ENCODE data around the gene ST3GAL4.

ST3GAL4 gene

GRCh38 chr11:126430581-126431335, 75.3 kb downstream of the ST3GAL4 start:
- DNase-seq = no peak

GRCh38 chr11:126431401-126432064, 76.0 kb downstream of the ST3GAL4 start:
- no peak for DNase-seq

GRCh38 chr11:126432065-126432461, 76.6 kb downstream of the ST3GAL4 start:
- no peak for DNase-seq

- DNase-seq = no peak
Observed at GRCh38 chr11:126432525-126432924, 77.0 kb downstream of the ST3GAL4 start.

GRCh38 chr11:126433244-126433846, 77.9 kb downstream of the ST3GAL4 start:
- no peak for DNase-seq

- DNase-seq = no peak
Observed at GRCh38 chr11:126433989-126434949, 78.8 kb downstream of the ST3GAL4 start.

GRCh38 chr11:126434950-126435335, 79.5 kb downstream of the ST3GAL4 start:
- no peak for DNase-seq

- no peak for DNase-seq
Observed at GRCh38 chr11:126436209-126436755, 80.8 kb downstream of the ST3GAL4 start.

GRCh38 chr11:126437731-126438130, 82.2 kb downstream of the ST3GAL4 start:
- DNase-seq = no peak

- DNase-seq = no peak
Observed at GRCh38 chr11:126438272-126438671, 82.8 kb downstream of the ST3GAL4 start.

GRCh38 chr11:126438691-126439090, 83.2 kb downstream of the ST3GAL4 start:
- no peak for DNase-seq

GRCh38 chr11:126440276-126440675, 84.8 kb downstream of the ST3GAL4 start:
- no peak for DNase-seq

GRCh38 chr11:126440792-126441514, 85.5 kb downstream of the ST3GAL4 start:
- peak; percentile 70 for DNase-seq

GRCh38 chr11:126443120-126443519, 87.6 kb downstream of the ST3GAL4 start:
- DNase-seq = no peak

- DNase-seq = no peak
Observed at GRCh38 chr11:126444072-126444471, 88.6 kb downstream of the ST3GAL4 start.

- no peak for DNase-seq
Observed at GRCh38 chr11:126446581-126446980, 91.1 kb downstream of the ST3GAL4 start.

- no peak for DNase-seq
Observed at GRCh38 chr11:126450198-126450597, 94.7 kb downstream of the ST3GAL4 start.

- DNase-seq = no peak
Observed at GRCh38 chr11:126450806-126451205, 95.3 kb downstream of the ST3GAL4 start.

- no peak for DNase-seq
Observed at GRCh38 chr11:126451211-126451802, 95.8 kb downstream of the ST3GAL4 start.

- DNase-seq = no peak
Observed at GRCh38 chr11:126452241-126453101, 97.0 kb downstream of the ST3GAL4 start.

Data from CD4-positive, alpha-beta T cell treated with Interleukin-17A for 4 hours (primary cell).